Endodermal cell (in vitro differentiated cells): Measurements from ENCODE around the gene MLANA. TPM values are rescaled to one million over a fixed set of nuclear protein-coding genes. Genes with fewer than 3 reads are reported as not detected.

Source experiments
- DNase-seq: peaks from one replicate; pipeline ENCODE4 v3.0.0-alpha.2; 2017
- H3K27ac ChIP-seq: 2 replicates; pipeline ENCODE4 v1.5.1; 2013; ENCODE audit warnings: mild to moderate bottlenecking, low read depth, low read length, moderate library complexity
- H3K27me3 ChIP-seq: 2 replicates; pipeline ENCODE4 v1.6.1; 2013; ENCODE audit warnings: mild to moderate bottlenecking, low read length, moderate library complexity; ENCODE audit not compliant: insufficient read depth, control insufficient read depth, poor library complexity, severe bottlenecking
- H3K36me3 ChIP-seq: 2 replicates; pipeline ENCODE4 v1.7.0; 2013; ENCODE audit warnings: mild to moderate bottlenecking, low read length, moderate library complexity; ENCODE audit not compliant: control insufficient read depth, insufficient read depth
- H3K4me1 ChIP-seq: one replicate; pipeline ENCODE4 v1.7.0; 2013; ENCODE audit warnings: low read length; ENCODE audit not compliant: control insufficient read depth, insufficient read depth
- H3K4me3 ChIP-seq: 2 replicates; pipeline ENCODE4 v1.5.1; 2013; ENCODE audit warnings: mild to moderate bottlenecking, low read length, moderate library complexity
- H3K9ac ChIP-seq: 2 replicates; pipeline ENCODE4 v1.6.1; 2013; ENCODE audit warnings: mild to moderate bottlenecking, low read length, moderate library complexity; ENCODE audit not compliant: poor library complexity, severe bottlenecking; ENCODE audit errors: extremely low read depth
- H3K9me3 ChIP-seq: 2 replicates; pipeline ENCODE4 v1.6.1; 2013; ENCODE audit warnings: mild to moderate bottlenecking, low read length, moderate library complexity; ENCODE audit not compliant: control insufficient read depth
- H3K27ac Mint-ChIP-seq: 2 replicates; pipeline ENCODE4 v1.8.0; 2020; ENCODE audit warnings: mixed read lengths
- H3K27me3 Mint-ChIP-seq: 2 replicates; pipeline ENCODE4 v1.8.0; 2021; ENCODE audit warnings: mild to moderate bottlenecking, mixed read lengths; ENCODE audit not compliant: insufficient read depth
- H3K36me3 Mint-ChIP-seq: 2 replicates; pipeline ENCODE4 v1.8.0; 2020; ENCODE audit warnings: low read depth, mixed read lengths
- H3K4me1 Mint-ChIP-seq: 2 replicates; pipeline ENCODE4 v1.8.0; 2020; ENCODE audit warnings: mixed read lengths
- H3K4me3 Mint-ChIP-seq: 2 replicates; pipeline ENCODE4 v1.8.0; 2020; ENCODE audit warnings: mild to moderate bottlenecking, moderate library complexity, mixed read lengths
- H3K9me3 Mint-ChIP-seq: 2 replicates; pipeline ENCODE4 v1.8.0; 2020; ENCODE audit warnings: mild to moderate bottlenecking, mixed read lengths
- CTCF ChIP-seq: fragments of 200-600 bp; sonication (generic); conservative IDR thresholded peaks from 2 replicates; pipeline ENCODE4 v1.5.0; 2021; ENCODE audit warnings: antibody characterized with exemption, mild to moderate bottlenecking
- WGBS, 2 experiments: methylation state at CpG; one replicate each; pipeline versions ENCODE4 v1.1.5 to v1.1.7; 2013; ENCODE audit warnings: missing lambda C conversion rate in 2 of 2, mixed read lengths in 1 of 2; ENCODE audit not compliant: insufficient coverage in 1 of 2, insufficient read length in 1 of 2; 5-methylcytosine and 5-hydroxymethylcytosine counted together
- total RNA-seq, 2 donors: library from RNA; stranded (reverse); fragmentation: NEBNext Ultra II Directional in 1 of 2; extraction: Animal tissue kit (Norgen Biotek cat#: 25700) in 1 of 2; gene quantifications; 2 replicates in 1 of 2; 3 replicates in 1 of 2; pipeline ENCODE4 v1.2.1, GENCODE V29; 2021

MLANA gene
- total RNA-seq, 2 donors from 2014 or later: not detected

GRCh38 chr9:5941214-5941613, 50.5 kb downstream of the MLANA start:
- Mint-ChIP-seq H3K4me3 (no peak overlapping the region), H3K36me3 (no peaks in the 10 kb centered on the region), H3K27me3 (no peaks in the 10 kb centered on the region), H3K4me1 (peaks cover 4% of the 10 kb centered on the region), H3K27ac (no peak overlapping the region), H3K9me3 (no peaks in the 10 kb centered on the region)
- no peak for DNase-seq
- WGBS, 2 experiments: 91 to 100% methylated on average over 1 to 2 of the region's 2 CpGs
- Histone ChIP-seq H3K27ac (no peak overlapping the region), H3K27me3 (no peaks in the 10 kb centered on the region), H3K9ac (no peak overlapping the region), H3K4me1 (no peaks in the 10 kb centered on the region), H3K4me3 (no peak overlapping the region), H3K36me3 (no peaks in the 10 kb centered on the region), H3K9me3 (no peaks in the 10 kb centered on the region)
- TF ChIP-seq CTCF: no peak

GRCh38 chr9:5945112-5945511, 54.4 kb downstream of the MLANA start:
- H3K27ac Mint-ChIP-seq: no peak overlapping the region
- no peaks in the 10 kb centered on the region for H3K27me3 ChIP-seq
- H3K36me3 ChIP-seq: no peaks in the 10 kb centered on the region
- H3K4me1 ChIP-seq: peaks cover 12% of the 10 kb centered on the region
- no peaks in the 10 kb centered on the region for H3K9me3 ChIP-seq
- H3K4me1 Mint-ChIP-seq: peaks cover 19% of the 10 kb centered on the region
- DNase-seq: no peak
- no peak overlapping the region for H3K4me3 Mint-ChIP-seq
- H3K4me3 ChIP-seq: no peak overlapping the region
- no peaks in the 10 kb centered on the region for H3K9me3 Mint-ChIP-seq
- no peak overlapping the region for H3K9ac ChIP-seq
- no peaks in the 10 kb centered on the region for H3K27me3 Mint-ChIP-seq
- H3K36me3 Mint-ChIP-seq: no peaks in the 10 kb centered on the region
- H3K27ac ChIP-seq: no peak overlapping the region
- no peak for TF ChIP-seq CTCF
- 76% methylated on average over 1 of the region's 1 CpG; no CpG with 5 or more reads in 1 of the 2 experiments for WGBS, 2 experiments

GRCh38 chr9:5947912-5948311, 57.2 kb downstream of the MLANA start:
- no peaks in the 10 kb centered on the region for H3K9me3 ChIP-seq
- WGBS, 2 experiments: 18% methylated on average over 2 of the region's 2 CpGs; no CpG with 5 or more reads in 1 of the 2 experiments
- Mint-ChIP-seq H3K27ac (peak overlapping the region; percentile 64), H3K27me3 (no peaks in the 10 kb centered on the region), H3K4me3 (no peak overlapping the region), H3K4me1 (peaks cover 21% of the 10 kb centered on the region), H3K9me3 (no peaks in the 10 kb centered on the region), H3K36me3 (no peaks in the 10 kb centered on the region)
- TF ChIP-seq CTCF: no peak
- peaks cover 12% of the 10 kb centered on the region for H3K4me1 ChIP-seq
- no peaks in the 10 kb centered on the region for H3K27me3 ChIP-seq
- no peak overlapping the region for H3K9ac ChIP-seq
- no peaks in the 10 kb centered on the region for H3K36me3 ChIP-seq
- no peak for DNase-seq
- H3K27ac ChIP-seq: no peak overlapping the region
- no peak overlapping the region for H3K4me3 ChIP-seq
